GM19240 (cell line): Measurements from ENCODE around the gene CIAO3.
"Not testable (repeated sequence)": the region's sequence is repeated elsewhere in the genome, so short reads cannot be mapped to it uniquely, and the experiment has no call there.

ENCODE experiments used
- DNase-seq: peaks from one replicate; pipeline ENCODE4 v3.0.0; 2011; ENCODE audit warnings: low spot score; ENCODE audit not compliant: insufficient read length

Gene CIAO3

DNA sequence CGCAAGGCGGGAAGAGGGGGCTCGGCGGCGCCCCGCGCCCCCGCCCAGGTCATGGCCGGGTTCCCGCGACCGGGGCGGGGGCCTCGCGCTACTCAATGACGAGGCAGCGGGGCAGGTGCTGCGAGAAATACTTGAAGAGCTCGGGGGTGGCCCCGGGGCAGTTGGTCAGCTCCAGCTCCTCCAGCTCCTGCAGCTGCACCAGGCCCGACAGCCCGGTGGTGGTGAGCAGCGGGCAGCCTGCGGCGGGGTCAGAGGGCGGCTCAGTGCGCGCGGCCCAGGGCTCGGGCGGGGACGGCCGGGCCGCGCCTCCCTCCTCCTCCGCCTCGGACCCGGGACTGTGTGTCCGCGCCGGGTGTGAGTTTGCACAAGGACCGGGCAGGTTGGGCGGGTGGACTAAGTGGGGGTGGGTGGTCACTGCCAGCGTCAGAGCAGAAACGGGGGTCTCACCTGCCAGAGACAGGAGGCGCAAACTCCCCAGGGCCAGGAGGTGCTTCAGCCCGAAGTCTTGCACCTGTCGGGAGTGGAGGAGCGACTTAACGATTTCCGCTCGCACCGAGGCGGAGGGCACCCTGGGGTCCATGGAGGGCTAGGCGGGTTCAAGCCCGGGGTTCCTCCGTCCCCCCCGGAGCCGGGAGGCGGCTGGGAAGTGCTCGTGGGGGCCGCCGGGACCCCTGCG is 46.5 kb downstream of the CIAO3 start:
- no peak for DNase-seq

DNA sequence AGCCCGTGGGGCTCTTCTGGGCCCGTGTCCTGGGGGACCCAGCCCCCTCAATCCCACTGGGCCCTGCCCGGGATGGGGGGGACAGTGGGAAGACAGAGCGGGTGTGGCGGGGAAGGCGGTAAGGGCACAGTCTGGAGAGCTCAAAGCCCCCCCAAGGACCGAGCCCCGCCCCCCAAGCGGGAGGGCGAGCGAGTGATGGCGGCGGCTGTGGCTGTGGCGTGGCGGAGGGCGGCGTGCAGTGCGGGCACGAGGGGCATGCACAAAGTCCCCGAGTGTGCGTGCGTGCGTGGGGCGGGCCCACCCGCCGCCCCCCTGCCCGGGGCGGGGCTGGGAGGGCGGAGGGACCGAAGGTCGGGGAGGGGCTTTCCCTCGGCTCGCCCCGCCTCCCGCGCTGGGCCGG is 47.0 kb downstream of the CIAO3 start:
- no peak for DNase-seq

DNA sequence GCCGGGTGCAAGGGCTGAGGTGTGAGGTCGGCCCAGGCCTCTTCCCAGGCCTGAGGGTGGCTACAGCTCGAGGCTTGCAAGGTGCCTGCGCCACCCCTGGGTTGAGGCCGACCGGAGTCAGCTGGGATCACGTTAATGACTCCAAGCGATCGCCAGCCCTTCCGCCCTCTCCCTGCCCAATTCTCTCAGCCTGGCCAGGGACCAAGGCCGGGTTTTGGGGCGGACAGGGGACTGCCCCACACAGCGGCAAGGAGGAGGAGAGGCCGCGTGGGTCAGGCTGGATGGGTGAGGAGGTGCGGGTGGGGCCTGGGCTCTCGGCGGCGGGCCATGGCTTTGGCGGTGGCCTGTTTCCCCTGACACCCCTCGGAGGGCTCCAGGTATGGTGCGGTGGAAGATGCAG is 47.4 kb downstream of the CIAO3 start:
- no peak for DNase-seq

DNA sequence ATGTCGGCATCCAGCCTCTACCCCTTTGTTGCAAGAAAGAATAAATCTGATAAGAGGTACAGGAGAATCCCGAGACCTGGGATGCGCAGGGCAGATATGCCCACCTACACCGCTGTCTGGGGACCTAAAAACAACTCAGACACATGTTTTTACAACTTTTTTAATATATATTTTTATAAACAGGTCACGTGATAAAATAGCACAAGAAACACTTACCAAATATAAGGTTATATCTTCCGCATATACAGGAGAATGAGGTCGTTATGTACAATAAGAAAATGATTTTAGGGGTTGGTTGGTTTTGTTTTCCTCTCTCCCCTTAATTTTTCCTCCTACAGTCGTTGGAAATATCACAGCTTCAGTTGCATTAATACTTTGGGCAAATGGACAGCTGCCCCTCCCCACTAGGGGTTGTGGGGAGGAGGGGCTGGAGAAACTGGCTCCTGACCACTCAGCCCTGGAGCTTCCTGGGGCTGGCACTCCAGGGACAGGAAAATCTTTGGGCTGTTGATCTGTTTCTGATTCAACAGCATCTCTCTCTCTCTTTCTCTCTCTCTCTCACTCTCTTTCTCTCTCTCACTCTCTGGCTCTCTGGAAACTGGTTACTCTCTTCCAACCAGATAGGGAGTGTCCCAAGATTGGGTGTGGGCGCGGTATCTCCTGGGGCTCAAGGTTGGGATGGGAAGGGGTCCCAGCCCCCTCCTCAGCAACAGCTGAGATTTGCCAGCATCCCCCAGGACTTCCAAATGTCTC is 48.3 kb downstream of the CIAO3 start:
- no peak for DNase-seq

DNA sequence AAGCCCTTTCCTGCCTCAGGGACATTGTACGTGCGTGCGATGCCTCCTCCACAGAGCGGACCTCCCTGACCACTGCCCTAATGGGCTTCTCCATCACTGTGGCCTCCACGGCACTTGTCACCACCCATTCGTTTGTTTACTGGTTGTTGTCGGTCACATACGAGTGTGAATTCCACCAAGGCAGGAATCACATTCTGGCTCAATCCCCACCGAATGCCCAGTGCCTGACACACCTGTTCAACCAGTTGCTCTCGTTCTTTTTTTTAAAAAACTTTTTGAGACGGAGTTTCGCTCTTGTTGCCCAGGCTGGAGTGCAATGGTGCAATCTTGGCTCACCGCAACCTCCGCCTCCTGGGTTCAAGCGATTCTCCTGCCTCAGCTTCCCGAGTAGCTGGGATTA is 49.6 kb downstream of the CIAO3 start:
- DNase-seq, result not testable (repeated sequence)

DNA sequence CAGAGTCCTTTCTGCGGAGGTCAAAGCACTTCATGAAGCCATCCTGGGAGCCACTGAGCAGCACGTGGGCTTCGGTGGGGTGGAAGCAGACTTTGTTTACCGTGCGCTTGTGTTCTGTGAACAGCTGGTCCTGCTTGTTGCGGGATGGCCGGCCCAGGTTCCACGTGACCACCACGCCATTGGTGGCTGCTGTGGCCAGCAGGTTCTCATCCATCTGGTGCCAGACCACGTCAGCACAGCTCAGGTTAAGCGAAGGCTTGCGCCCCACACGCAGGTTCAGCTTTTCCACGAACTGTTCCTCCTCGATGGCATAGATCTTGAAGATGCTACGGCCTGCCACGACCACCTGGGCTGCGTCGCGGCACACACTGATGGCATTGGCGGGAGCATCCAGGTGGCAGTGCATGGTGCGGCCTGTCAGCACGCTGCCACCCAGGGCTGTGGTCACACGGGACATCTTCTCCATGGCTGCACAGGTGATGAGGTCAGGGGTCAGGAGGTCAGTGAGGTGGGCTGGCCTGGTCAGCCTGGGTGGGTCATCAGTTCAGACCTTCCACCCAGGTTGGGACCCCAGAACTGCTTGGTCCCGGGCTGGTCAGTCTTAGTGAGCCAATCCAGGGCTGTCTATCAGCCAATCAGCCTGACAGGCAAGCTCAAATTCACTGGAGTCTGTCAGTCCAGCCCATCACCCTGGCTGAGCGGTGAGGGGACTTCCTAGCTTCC is 51.5 kb downstream of the CIAO3 start:
- no peak for DNase-seq

DNA sequence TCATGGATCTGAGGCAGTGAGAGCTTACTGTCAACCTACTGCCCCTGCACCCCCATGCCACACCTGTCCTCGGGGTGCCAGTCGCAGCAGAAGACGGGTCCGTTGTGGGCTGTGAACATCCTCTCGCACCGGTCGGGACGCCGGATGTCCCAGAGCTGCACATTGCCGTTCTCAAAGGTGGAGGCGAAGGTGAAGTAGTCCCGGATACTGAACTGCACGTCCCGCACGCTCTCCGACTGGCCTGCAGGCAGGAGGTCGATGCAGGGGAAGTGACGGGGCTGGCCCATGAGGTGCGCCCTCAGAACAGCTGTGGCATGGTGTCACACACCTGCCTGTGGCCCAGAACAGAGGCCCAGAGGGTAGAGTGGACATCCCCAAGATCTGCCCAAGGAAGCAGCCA is 53.3 kb downstream of the CIAO3 start:
- no peak for DNase-seq

DNA sequence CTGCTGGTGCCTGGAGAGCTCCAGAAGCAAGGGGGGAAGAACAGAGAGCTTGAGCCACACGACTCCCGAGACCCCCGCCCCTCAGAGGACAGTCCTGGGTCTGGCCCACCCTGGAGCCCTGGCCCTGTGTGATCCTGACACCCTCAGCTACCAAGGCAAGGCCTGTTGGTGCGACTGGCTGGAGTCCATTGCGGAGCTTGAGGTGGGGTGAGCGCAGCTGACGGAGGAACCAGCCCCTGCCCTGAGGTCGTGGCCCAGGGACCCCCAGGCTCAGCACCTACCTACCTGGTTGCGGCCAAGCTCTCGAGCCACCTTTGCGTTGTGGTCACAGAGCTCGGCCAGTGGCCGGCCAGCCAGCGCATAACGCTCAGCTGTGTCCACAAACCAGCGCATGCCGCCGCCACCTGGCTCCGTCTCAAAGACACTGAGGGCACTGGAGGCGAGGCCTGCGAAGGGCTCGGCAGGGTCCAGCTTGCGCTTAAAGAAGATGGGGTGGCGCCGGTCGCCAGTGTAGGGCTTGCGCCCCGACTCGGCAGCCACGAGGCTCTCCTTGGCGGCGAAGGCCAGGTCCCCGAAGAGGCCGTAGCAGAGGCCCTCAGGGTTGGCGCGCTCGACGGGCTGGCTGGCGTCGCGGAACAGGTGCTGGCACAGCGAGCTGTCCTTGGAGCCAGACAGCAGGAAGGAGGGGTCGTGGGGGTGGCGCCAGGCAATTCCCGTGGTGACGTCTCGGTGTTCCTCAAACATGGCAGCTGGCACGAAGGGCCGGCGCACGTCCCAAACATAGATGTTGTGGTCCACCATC is 54.1 kb downstream of the CIAO3 start:
- no peak for DNase-seq

DNA sequence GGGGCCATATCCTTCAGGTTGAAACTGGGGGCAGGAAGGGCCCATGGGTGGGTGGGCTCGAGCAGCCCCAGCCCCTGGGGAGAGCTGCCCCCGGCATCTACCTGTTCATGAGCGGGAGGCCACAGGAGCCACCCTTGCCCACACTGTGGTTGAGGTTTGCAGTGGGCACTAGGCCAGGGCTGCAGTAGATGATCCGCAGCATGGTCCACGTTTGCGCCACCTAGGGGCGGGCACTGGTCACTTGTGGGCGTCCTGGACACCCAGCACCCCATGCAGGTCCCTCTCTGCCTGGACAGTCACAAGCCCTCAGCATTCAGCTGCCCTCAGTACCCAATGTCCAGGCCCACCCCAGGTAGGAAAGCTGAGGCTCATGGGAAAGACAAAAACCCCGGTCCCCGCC is 54.8 kb downstream of the CIAO3 start:
- DNase-seq, result no peak

DNA sequence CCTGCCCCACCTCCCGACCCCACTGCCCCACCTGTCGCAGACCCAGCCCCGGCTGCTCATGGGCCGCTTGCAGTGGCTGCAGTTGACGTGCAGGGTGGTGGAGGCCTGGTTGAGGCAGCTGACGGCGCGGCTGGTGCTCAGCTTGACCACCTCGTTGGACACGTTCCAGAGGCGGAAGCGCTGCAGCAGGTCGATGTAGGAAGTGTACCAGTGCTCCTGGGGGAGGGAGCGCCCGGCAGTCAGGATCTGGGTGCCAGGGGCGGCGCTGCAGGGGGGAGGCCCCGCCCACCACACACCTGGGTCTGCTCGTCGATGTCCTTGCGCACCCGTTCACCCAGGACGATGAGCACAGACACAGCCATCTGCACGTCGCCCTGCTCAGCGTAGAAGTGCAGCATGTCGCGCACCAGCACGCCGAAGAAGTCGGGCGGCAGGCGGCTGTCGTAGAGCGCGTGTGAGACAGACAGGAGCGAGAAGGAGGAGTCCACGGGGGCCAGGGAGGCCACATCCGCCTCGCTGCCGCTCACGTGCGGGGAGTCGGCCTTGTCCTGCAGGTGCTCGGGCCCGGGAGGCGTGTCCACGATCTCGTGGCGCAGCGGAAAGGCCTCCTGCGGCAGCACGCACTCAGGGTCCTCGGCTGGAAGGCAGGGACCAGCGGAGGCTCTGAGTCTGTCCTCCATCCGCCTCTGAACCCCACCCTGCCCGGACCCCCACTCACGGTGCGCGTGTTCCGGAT is 55.7 kb downstream of the CIAO3 start:
- DNase-seq, result no peak

DNA sequence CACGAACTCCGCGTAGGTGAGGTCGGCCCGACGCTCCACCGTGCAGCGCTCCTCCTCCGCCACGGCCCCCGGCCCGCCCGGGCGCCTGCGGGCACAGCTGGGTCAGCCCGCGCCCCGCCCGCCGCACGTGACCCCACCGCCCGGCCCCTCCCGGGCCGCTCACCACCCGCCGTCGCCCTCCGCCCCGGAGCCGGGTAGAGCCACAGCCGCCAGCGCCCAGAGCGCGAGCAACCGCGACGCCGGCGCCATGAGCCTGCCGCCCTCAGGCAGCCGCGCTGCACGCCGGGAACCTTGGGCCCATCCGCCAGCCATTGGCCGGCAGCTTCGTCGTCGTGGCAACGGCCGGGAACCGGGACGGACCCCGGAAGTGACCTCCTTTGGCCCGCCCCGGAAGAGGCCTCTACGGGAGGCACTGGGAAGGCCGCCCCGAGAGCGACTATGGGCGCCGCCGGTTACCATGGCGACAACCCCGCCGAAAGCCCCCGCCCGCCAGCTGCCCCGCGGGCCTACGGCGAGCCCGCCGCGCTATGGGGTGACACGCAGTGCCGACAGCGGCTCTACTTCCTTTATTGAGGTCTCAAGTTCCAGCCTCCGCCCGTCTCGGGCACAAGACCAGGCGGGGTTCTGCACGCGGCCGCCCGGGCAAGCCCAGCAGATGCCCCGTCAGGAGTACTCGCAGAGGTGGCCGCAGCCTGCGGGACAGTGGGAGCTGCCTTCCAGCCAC is 56.6 kb downstream of the CIAO3 start, which contains the start of gene JMJD8:
JMJD8 (minus strand) TSS at position 264 of the 724 bp plus-strand sequence; CDS start at position 249, 15 bp downstream.
- DNase-seq, result peak; percentile 99

DNA sequence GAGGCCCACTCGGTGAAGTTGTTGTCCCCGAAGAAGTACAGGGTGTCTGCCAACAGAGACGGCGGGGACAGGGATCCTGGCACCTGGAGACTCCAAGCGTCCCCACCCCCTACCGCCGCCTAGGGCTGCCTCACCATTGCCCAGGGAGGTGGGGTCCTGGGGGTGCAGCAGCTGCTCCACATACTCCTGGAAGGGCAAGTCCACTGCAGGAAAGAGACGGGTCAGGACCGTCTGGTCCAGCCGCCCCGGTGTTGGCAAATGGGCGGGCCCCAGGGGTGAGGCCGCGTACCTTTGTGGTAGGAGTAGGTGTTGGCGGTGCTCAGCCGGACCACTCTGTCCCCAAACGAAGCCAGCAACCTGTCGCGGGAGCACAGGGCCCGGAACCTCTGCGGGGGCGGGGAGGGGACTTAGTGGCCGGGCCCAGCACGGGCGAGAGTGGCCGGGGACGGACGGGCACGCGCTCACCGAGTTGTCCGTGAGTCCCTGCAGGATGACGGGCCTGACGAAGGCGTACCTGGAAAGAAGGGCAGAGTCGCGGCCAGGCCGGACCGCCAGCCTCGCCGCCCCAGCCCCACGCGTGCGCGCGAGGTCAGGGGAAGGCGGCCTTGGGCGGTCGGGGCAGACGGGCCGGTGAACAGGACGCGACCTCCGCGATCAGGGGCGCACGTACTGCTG is 57.3 kb downstream of the CIAO3 start:
- DNase-seq, result no peak

DNA sequence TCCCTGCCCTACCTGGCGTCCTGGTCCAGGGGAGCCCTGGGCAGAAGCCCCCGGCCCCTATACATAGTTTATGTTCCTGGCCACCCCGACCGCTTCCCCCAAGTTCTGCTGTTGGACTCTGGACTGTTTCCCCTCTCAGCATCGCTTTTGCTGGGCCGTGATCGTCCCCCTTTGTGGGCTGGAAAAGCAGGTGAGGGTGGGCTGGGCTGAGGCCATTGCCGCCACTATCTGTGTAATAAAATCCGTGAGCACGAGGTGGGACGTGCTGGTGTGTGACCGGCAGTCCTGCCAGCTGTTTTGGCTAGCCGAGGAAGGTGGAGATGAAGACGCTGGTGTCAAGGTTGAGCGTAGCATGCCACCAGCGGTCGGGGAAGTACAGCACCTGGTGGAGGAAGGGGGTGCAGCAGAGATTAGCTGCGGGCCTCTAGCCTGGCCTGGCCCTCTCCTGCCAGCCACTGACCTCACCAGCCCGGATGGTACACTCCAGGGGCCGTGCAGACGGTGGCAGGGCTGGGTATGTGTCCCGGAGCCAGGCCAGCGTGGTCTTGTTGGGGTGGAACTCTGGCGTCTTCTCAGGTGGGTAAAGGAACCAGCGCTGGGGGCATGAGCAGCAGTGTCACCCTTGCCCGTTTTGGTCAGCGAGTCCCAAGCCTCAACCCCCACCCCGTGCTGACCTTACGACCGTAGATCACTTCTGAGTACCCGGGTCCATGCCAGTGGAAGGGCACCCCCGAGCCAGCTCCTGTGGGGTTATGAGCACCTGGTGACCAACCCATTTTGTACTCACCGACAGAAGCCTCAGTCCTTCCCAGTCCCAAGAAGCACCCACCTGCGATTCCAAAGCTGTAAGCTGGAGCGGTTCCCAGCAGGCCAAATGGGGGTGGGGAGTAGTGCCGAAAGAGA is 58.1 kb downstream of the CIAO3 start:
- no peak for DNase-seq

DNA sequence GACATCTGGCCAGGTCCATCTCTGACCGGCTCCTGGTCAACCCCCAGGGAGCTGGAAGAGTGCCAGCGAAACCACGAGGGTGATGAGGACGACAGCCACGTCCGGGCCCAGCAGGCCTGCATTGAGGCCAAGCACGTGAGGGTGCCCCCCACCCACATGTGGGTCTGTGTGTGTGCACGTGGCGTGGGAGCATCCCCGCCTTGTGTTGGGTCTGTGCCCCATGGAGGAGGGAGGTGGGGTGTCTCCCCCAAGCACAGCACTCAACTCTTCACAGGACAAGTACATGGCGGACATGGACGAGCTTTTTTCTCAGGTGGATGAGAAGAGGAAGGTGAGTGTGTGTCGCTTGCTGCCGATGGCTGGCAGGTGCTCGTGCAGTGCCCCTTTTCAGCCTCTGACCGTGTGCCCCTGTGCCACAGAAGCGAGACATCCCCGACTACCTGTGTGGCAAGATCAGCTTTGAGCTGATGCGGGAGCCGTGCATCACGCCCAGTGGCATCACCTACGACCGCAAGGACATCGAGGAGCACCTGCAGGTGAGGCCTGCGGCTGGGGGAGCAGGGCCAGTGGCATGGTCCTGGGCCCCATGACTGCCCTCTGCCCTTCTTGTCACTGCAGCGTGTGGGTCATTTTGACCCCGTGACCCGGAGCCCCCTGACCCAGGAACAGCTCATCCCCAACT is 58.9 kb downstream of the CIAO3 start:
- DNase-seq, result no peak

DNA sequence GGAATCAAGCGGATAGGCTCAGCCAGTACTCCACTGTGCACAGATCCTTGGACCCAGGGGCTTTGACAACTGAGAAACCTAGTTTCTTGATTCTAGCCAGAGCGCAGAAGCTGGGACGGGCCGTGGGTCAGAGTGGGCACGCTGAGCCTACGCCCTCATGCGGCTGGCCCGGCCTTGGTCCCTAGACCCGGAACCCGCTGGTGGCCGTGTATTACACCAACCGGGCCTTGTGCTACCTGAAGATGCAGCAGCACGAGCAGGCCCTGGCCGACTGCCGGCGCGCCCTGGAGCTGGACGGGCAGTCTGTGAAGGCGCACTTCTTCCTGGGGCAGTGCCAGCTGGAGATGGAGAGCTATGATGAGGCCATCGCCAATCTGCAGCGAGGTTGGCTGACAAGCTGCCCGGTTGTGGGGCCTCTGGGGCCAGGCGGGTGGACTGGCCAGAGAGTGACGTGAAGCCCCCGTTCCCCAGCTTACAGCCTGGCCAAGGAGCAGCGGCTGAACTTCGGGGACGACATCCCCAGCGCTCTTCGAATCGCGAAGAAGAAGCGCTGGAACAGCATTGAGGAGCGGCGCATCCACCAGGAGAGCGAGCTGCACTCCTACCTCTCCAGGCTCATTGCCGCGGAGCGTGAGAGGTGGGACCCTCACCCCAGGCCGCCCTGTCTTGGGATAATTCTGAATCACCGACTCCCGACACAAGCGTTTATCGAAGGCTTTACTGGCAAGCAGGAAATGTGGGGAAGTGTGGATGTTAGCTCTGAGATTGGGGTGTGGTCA is 59.6 kb downstream of the CIAO3 start:
- no peak for DNase-seq

DNA sequence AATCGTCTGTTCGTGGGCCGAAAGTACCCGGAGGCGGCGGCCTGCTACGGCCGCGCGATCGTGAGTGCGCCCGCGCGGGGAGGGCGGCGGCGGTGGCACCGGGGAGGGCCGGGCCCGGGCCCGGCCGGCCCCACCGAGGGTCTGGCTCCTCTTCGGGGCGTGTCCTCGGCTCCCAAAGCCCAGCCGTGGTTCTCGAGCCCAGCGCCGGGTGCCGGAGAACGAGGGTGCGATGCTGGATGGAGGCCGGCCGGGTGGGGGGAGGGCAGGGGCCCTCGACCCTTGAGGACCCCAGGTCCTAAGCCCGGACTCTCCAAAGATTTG is 60.2 kb downstream of the CIAO3 start:
- no peak for DNase-seq
